Measurements from ENCODE around the gene NTNG1. TPM values are rescaled to one million over a fixed set of nuclear protein-coding genes. Genes with fewer than 3 reads are reported as not detected.

The NTNG1 gene
- total RNA-seq, 4 donors from 2014 or later, result 0.44 to 0.98 (median 0.51) TPM; not detected in 1

GRCh38 chr1:107297681-107298080 lies 156.8 kb downstream of the NTNG1 start:
- TF ChIP-seq, protein P1, sequence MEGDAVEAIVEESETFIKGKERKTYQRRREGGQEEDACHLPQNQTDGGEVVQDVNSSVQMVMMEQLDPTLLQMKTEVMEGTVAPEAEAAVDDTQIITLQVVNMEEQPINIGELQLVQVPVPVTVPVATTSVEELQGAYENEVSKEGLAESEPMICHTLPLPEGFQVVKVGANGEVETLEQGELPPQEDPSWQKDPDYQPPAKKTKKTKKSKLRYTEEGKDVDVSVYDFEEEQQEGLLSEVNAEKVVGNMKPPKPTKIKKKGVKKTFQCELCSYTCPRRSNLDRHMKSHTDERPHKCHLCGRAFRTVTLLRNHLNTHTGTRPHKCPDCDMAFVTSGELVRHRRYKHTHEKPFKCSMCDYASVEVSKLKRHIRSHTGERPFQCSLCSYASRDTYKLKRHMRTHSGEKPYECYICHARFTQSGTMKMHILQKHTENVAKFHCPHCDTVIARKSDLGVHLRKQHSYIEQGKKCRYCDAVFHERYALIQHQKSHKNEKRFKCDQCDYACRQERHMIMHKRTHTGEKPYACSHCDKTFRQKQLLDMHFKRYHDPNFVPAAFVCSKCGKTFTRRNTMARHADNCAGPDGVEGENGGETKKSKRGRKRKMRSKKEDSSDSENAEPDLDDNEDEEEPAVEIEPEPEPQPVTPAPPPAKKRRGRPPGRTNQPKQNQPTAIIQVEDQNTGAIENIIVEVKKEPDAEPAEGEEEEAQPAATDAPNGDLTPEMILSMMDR (IDR thresholded peaks at IDR 0.05; ENCODE audit: low read depth), result no peak

DNA sequence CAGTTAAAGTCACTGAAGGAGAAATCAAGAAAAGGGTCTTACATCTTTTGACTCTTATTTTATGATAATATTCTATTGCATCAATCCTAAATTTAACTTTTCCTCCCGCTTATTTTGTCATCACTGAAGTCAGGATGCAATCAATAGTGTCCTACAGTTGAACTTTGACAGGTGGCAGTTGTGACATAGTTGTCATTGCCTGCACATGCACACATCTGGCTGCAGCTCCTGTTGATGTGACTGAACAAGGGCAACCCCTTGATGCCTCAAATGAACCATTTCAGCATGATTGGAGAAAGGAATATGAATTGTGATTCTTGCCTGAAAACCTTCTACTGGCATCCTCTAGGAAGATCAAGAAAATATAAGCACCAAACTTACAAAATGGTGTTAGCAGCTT lies 157.7 kb downstream of the NTNG1 start:
- TF ChIP-seq, protein P1 (IDR thresholded peaks at IDR 0.05; ENCODE audit: low read depth), result no peak

DNA sequence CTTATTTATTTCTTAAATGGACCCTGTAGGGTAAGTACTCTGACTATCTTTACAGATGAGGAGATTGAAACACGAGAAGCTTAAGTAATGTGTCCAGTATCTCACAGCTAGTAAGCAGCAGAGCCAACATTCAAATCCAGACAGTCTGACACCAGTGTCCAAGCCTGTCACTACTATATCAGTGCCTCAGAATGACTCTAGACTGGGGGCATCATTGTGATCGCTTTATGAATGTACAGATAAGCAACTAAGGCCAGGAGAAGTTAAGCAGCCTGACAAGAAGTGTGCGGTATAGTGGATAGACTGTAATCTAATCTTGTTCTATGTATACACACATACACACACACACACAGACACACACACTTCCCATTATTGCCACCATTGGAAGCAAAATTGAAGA lies 158.7 kb downstream of the NTNG1 start:
- TF ChIP-seq, protein P1 (IDR thresholded peaks at IDR 0.05; ENCODE audit: low read depth), result no peak

- TF ChIP-seq, protein P1 (IDR thresholded peaks at IDR 0.05; ENCODE audit: low read depth), result no peak
Observed at GRCh38 chr1:107309962-107310361, 169.1 kb downstream of the NTNG1 start.

DNA sequence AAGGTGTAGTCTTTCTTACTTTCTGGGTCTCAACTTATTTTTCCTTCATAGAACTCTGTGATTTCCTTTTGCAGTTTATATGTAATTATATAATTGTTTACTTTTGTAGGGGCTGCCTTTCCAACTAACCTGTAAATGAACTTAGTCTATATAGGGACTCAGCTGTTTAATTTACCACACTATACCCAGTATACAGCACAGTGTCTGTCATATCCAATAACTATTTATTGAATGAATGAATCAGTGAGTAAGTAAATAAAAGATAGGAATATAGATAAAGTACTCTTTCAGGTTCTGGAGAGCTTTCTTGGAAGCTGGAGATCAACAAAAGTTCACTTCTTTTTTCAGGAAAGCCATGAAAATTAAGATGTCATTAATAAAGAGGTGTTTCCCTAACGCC lies 174.8 kb downstream of the NTNG1 start:
- TF ChIP-seq, protein P1 (IDR thresholded peaks at IDR 0.05; ENCODE audit: low read depth), result no peak

DNA sequence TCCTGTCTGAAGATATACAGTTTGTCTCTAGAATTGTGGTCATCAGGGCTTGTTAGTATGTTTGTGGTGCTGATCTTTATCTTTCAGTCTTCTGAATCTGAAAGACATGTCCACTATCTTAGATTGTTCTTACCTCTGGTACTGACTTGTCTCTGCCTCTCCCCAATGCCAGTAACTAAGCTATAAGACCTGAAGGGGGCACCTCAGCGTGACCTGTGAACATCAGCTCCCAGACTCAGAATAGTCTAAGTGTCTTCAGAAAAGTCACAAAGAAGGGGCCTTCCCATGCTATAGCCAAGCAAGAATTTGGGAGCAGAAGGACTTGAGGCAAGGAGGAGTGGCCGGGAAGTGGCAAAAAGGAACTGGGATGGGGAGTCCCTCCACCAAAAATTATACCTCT lies 178.1 kb downstream of the NTNG1 start:
- TF ChIP-seq, protein P1 (IDR thresholded peaks at IDR 0.05; ENCODE audit: low read depth), result no peak

DNA sequence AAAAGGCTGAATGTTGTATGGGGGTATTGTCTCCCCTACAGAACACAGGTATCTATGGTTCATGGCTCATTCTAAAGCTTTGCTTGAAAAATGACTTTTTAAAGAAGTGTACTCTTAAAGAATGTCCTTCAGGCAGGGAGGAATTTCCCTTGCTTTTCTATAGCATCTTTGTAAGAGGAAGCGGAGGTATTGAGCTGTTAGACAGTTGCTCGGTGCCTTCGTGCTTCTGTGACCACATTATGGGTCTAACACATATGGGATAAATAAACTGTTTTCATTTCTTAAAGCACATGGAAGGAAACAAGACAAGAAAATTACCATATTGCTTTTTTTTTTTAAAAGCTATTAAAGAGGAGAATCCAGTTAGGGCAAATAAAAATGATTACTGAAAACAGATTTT lies 182.9 kb downstream of the NTNG1 start:
- TF ChIP-seq, protein P1 (IDR thresholded peaks at IDR 0.05; ENCODE audit: low read depth), result no peak

All from subcutaneous adipose tissue (tissue), 4 donors.